Measurements from ENCODE around the gene PRLR. TPM values are rescaled to one million over a fixed set of nuclear protein-coding genes. Genes with fewer than 3 reads are reported as not detected.

Gene PRLR
- total RNA-seq, 1 donor from 2014 or later: 5.7 TPM

GRCh38 chr5:35223787-35224395 is 6.4 kb downstream of the PRLR start:
- Mint-ChIP-seq H3K4me3 (ENCODE audit: low read depth) (no peak overlapping the region), H3K36me3 (ENCODE audit: insufficient read depth) (no peaks in the 10 kb centered on the region), H3K4me1 (ENCODE audit: low read depth) (peaks cover 7% of the 10 kb centered on the region), H3K27me3 (peaks cover 9% of the 10 kb centered on the region), H3K9me3 (ENCODE audit: low read depth) (no peaks in the 10 kb centered on the region), H3K27ac (no peak overlapping the region)
- no peak for TF ChIP-seq CTCF (IDR thresholded peaks at IDR 0.05; ENCODE audit: unreplicated experiment)
- DNase-seq (ENCODE audit: low spot score, unreplicated experiment): no peak

GRCh38 chr5:35220967-35221366 is 9.3 kb downstream of the PRLR start:
- H3K27me3 Mint-ChIP-seq: peaks cover 6% of the 10 kb centered on the region
- H3K4me3 Mint-ChIP-seq (ENCODE audit: low read depth): no peak overlapping the region
- H3K4me1 Mint-ChIP-seq (ENCODE audit: low read depth): peaks cover 7% of the 10 kb centered on the region
- DNase-seq (ENCODE audit: low spot score, unreplicated experiment): no peak
- no peak overlapping the region for H3K27ac Mint-ChIP-seq
- TF ChIP-seq CTCF (IDR thresholded peaks at IDR 0.05; ENCODE audit: unreplicated experiment): no peak
- no peaks in the 10 kb centered on the region for H3K9me3 Mint-ChIP-seq (ENCODE audit: low read depth)
- no peaks in the 10 kb centered on the region for H3K36me3 Mint-ChIP-seq (ENCODE audit: insufficient read depth)

- Mint-ChIP-seq H3K27me3 (peaks cover 4% of the 10 kb centered on the region), H3K36me3 (ENCODE audit: insufficient read depth) (no peaks in the 10 kb centered on the region), H3K27ac (no peak overlapping the region), H3K4me1 (ENCODE audit: low read depth) (peaks cover 1% of the 10 kb centered on the region), H3K9me3 (ENCODE audit: low read depth) (no peaks in the 10 kb centered on the region), H3K4me3 (ENCODE audit: low read depth) (no peak overlapping the region)
- DNase-seq (ENCODE audit: low spot score, unreplicated experiment): no peak
- no peak for TF ChIP-seq CTCF (IDR thresholded peaks at IDR 0.05; ENCODE audit: unreplicated experiment)
Measured at GRCh38 chr5:35218981-35219380, 11.3 kb downstream of the PRLR start.

GRCh38 chr5:35214051-35214450 is 16.2 kb downstream of the PRLR start:
- Mint-ChIP-seq H3K4me3 (ENCODE audit: low read depth) (no peak overlapping the region), H3K27me3 (peaks cover 3% of the 10 kb centered on the region), H3K9me3 (ENCODE audit: low read depth) (no peaks in the 10 kb centered on the region), H3K36me3 (ENCODE audit: insufficient read depth) (no peaks in the 10 kb centered on the region), H3K4me1 (ENCODE audit: low read depth) (no peaks in the 10 kb centered on the region), H3K27ac (no peak overlapping the region)
- no peak for DNase-seq (ENCODE audit: low spot score, unreplicated experiment)
- TF ChIP-seq CTCF (IDR thresholded peaks at IDR 0.05; ENCODE audit: unreplicated experiment): no peak

GRCh38 chr5:35213608-35214007 is 16.7 kb downstream of the PRLR start:
- Mint-ChIP-seq H3K27ac (no peak overlapping the region), H3K4me1 (ENCODE audit: low read depth) (no peaks in the 10 kb centered on the region), H3K36me3 (ENCODE audit: insufficient read depth) (no peaks in the 10 kb centered on the region), H3K27me3 (peaks cover 3% of the 10 kb centered on the region), H3K9me3 (ENCODE audit: low read depth) (no peaks in the 10 kb centered on the region), H3K4me3 (ENCODE audit: low read depth) (no peak overlapping the region)
- no peak for DNase-seq (ENCODE audit: low spot score, unreplicated experiment)
- TF ChIP-seq CTCF (IDR thresholded peaks at IDR 0.05; ENCODE audit: unreplicated experiment): peak; percentile 7

Data from progenitor cell of endocrine pancreas (in vitro differentiated cells).